Cardiac muscle cell (in vitro differentiated cells and primary cell): ENCODE measurements around the gene ABHD12. TPM values are rescaled to one million over a fixed set of nuclear protein-coding genes. Genes with fewer than 3 reads are reported as not detected.

Source experiments
- DNase-seq, 2 donors: peaks; one replicate each; pipeline versions ENCODE4 v3.0.0 to v3.0.0-alpha.2; 2010 to 2017; ENCODE audit warnings: low read depth in 1 of 2, low spot score in 1 of 2
- H3K27ac ChIP-seq: fragments of 200-600 bp; sonication (generic); 2 replicates; pipeline ENCODE4 v1.5.1; 2016
- H3K27me3 ChIP-seq: fragments of 200-600 bp; sonication (generic); 2 replicates; pipeline ENCODE4 v1.6.0; 2016; ENCODE audit warnings: control low read depth
- H3K36me3 ChIP-seq: fragments of 200-600 bp; sonication (generic); 2 replicates; pipeline ENCODE4 v1.5.1; 2016; ENCODE audit warnings: control low read depth
- H3K4me1 ChIP-seq: fragments of 200-600 bp; sonication (generic); 2 replicates; pipeline ENCODE4 v1.8.1; 2017; ENCODE audit warnings: low read depth, mild to moderate bottlenecking, mixed run types
- H3K4me3 ChIP-seq: fragments of 200-600 bp; sonication (generic); 2 replicates; pipeline ENCODE4 v1.5.1; 2016; ENCODE audit warnings: mild to moderate bottlenecking
- H3K9me3 ChIP-seq: fragments of 200-600 bp; sonication (generic); 2 replicates; pipeline ENCODE4 v1.5.1; 2017; ENCODE audit warnings: low read depth, mild to moderate bottlenecking, control low read depth
- CTCF ChIP-seq: IDR thresholded peaks from 2 replicates; pipeline ENCODE4 v1.5.1; 2012; ENCODE audit warnings: low read depth, mild to moderate bottlenecking, low read length
- polyA plus RNA-seq: library from polyadenylated mRNA; unstranded; fragments of >200 nt; fragmentation: Nextera tagmentation; extraction: Ambion mirVana; gene quantifications from 2 replicates; pipeline ENCODE4 v1.2.1, GENCODE V29; 2016
- total RNA-seq: library from RNA; depleted of rRNA; stranded (reverse); fragments of >200 nt; gene quantifications from 2 replicates; pipeline ENCODE4 v1.2.3, GENCODE V29; 2016

Gene ABHD12
- total and polyA plus RNA-seq, 2 experiments from 2014 or later = 57.4 to 113 TPM

DNA sequence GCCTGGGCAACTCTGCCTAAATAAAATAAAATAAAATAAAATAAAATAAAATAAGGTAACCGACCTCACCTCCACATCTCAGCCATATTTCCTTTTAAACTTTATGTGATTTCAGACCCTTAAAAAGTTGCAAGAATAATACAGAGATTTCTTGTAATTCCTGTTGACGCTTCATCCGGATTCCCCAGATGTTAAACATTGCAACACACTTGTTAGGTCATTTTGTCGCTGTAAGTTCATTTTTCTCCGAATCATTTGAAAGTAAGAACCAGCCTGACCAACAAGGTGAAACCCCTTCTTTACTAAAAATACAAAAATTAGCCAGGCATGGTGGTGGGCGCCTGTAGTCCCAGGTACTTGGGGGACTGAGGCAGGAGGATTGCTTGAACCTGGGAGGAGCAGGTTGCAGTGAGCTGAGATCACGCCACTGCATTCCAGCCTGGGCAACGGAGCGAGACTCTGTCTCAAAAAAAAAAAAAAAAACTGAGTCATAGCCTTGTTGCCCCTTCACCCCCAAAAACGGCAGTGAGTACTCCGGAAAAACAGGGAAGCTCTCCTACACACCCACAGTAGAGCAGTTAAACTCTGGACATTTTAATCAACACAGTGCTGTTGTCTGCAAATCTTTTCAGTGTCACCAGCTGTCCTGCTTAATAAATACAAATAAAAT, 136.9 kb downstream of the ABHD12 start:
- peak in 1 of 2 donors; percentile 57 for DNase-seq
- peak overlapping the region; percentile 97 for H3K27ac ChIP-seq
- H3K4me1 ChIP-seq = peaks cover 91% of the 10 kb centered on the region
- no peaks in the 10 kb centered on the region for H3K9me3 ChIP-seq
- H3K27me3 ChIP-seq = no peaks in the 10 kb centered on the region
- no peak overlapping the region for H3K4me3 ChIP-seq
- no peak for TF ChIP-seq CTCF
- H3K36me3 ChIP-seq = no peaks in the 10 kb centered on the region

GRCh38 chr20:25252686-25253421, 137.8 kb downstream of the ABHD12 start:
- no peak overlapping the region for H3K4me3 ChIP-seq
- peaks cover 84% of the 10 kb centered on the region for H3K4me1 ChIP-seq
- peak overlapping the region; percentile 97 for H3K27ac ChIP-seq
- no peaks in the 10 kb centered on the region for H3K9me3 ChIP-seq
- H3K27me3 ChIP-seq = no peaks in the 10 kb centered on the region
- no peak for TF ChIP-seq CTCF
- no peak for DNase-seq
- no peaks in the 10 kb centered on the region for H3K36me3 ChIP-seq

DNA sequence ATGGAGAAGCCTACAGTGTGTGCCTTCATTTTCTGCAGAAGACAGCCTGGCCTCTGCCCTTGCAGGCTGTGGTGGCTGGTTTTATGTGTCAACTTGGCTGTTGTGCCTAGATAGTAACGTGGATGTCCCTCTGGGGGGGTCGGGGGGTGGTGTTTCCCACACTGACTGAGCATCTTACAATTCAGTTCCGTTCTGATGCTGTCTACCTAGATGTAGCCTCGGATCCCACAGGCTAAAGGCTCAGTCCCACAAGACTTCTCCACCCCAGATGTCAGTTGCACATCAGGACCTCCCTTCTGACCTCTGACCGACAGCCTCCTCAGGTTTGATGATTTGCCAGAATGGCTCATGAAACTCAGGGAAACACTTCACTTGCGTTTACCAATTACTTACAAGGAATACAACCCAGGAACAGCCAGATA, 138.4 kb downstream of the ABHD12 start:
- Histone ChIP-seq H3K9me3 (no peaks in the 10 kb centered on the region), H3K27me3 (no peaks in the 10 kb centered on the region), H3K27ac (peak overlapping the region; percentile 97), H3K4me1 (peaks cover 78% of the 10 kb centered on the region), H3K36me3 (no peaks in the 10 kb centered on the region), H3K4me3 (no peak overlapping the region)
- no peak for DNase-seq
- TF ChIP-seq CTCF = no peak

DNA sequence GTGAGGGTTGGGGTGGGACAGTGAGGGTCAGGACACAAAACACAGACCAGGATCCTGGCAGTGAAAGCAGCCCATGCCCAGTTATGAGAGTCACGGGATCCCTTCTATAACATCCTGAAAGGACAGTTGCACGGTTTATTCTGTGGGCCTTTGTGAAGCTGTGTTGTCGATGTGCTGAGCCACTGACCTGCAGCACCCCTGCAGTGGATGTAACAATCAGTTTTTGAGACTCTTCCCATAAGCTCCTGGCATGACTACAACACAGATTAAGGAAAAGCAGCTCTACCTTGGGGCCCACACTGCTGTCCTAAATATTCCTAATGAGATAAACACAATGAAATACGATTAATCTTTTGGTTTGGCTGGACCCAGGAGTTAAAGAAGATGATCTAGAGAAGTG, 139.1 kb downstream of the ABHD12 start:
- no peaks in the 10 kb centered on the region for H3K9me3 ChIP-seq
- no peak for TF ChIP-seq CTCF
- no peaks in the 10 kb centered on the region for H3K27me3 ChIP-seq
- no peak for DNase-seq
- H3K36me3 ChIP-seq = no peaks in the 10 kb centered on the region
- H3K27ac ChIP-seq = peak overlapping the region; percentile 97
- H3K4me1 ChIP-seq = peaks cover 78% of the 10 kb centered on the region
- no peak overlapping the region for H3K4me3 ChIP-seq

GRCh38 chr20:25251019-25251418, 139.6 kb downstream of the ABHD12 start:
- no peak for TF ChIP-seq CTCF
- Histone ChIP-seq H3K4me1 (peaks cover 76% of the 10 kb centered on the region), H3K27me3 (no peaks in the 10 kb centered on the region), H3K36me3 (no peaks in the 10 kb centered on the region), H3K27ac (peak overlapping the region; percentile 97), H3K9me3 (no peaks in the 10 kb centered on the region), H3K4me3 (peak overlapping the region; percentile 63)
- no peak for DNase-seq
